Panc1 (cell line): ENCODE data around the gene ASPN. TPM values are rescaled to one million over a fixed set of nuclear protein-coding genes. Genes with fewer than 3 reads are reported as not detected.

Source experiments
- ATAC-seq: fragments of 200-7000 bp; cut with Tn5 transposase; 2 replicates; pipeline ENCODE4 v1.9.1; 2020; ENCODE audit warnings: mild to moderate bottlenecking, moderate library complexity
- BruUV-seq: library from RNA; stranded (reverse); fragments of 400-500 nt; replicated peaks from 2 replicates; lab custom pipeline; 2021; lab: Mats Ljungman, UMichigan
- CTCF ChIA-PET: fragments of 300-600 bp; sonication (Branson Sonifier 250); formaldehyde crosslinking; loops from one replicate; lab custom pipeline; 2022; ENCODE audit warnings: antibody characterized with exemption; lab: Charles Lee
- POLR2A ChIA-PET: fragments of 300-600 bp; sonication (Branson Sonifier 250); formaldehyde crosslinking; loops from one replicate; lab custom pipeline; 2022; ENCODE audit warnings: antibody characterized with exemption; lab: Charles Lee
- DNase-seq: peaks from one replicate; pipeline ENCODE4 v3.0.0-alpha.2; 2010; ENCODE audit warnings: low read depth, low spot score
- H3K27ac ChIP-seq: 2 replicates; pipeline ENCODE4 v1.5.1; 2011; ENCODE audit warnings: mild to moderate bottlenecking, low read length, inconsistent platforms
- H3K27me3 ChIP-seq: fragments of 200-500 bp; sonication (Bioruptor generic); 2 replicates; pipeline ENCODE4 v1.6.0; 2014; ENCODE audit warnings: low read length, inconsistent platforms; ENCODE audit not compliant: control insufficient read depth, insufficient read depth
- H3K36me3 ChIP-seq: fragments of 200-500 bp; sonication (Bioruptor generic); 2 replicates; pipeline ENCODE4 v1.5.1; 2014; ENCODE audit warnings: inconsistent platforms, mild to moderate bottlenecking, low read length, moderate library complexity; ENCODE audit not compliant: control insufficient read depth, insufficient read depth
- H3K4me1 ChIP-seq: 2 replicates; pipeline ENCODE4 v1.5.1; 2011; ENCODE audit warnings: inconsistent platforms, mild to moderate bottlenecking, low read length, moderate library complexity; ENCODE audit not compliant: control insufficient read depth, insufficient read depth
- H3K4me3 ChIP-seq, 2 experiments: 2 replicates each; pipeline ENCODE4 v1.5.1; 2011 to 2012; ENCODE audit warnings: low read depth in 2 of 2, low read length in 2 of 2, mild to moderate bottlenecking in 2 of 2, inconsistent platforms in 1 of 2, moderate library complexity in 1 of 2
- H3K9me3 ChIP-seq: fragments of 200-500 bp; sonication (Bioruptor generic); 2 replicates; pipeline ENCODE4 v1.5.1; 2014; ENCODE audit warnings: low read depth, mild to moderate bottlenecking, inconsistent platforms, low read length, moderate library complexity; ENCODE audit not compliant: control insufficient read depth, insufficient read depth
- CTCF ChIP-seq: fragments of 450-650 bp; IDR thresholded peaks from 2 replicates; pipeline ENCODE4 v1.5.1; 2017; ENCODE audit warnings: mild to moderate bottlenecking
- POLR2AphosphoS5 ChIP-seq: IDR thresholded peaks from 2 replicates; pipeline ENCODE4 v1.6.1; 2012; ENCODE audit warnings: mild to moderate bottlenecking, low read depth, low read length, moderate library complexity
- REST ChIP-seq, 2 experiments: IDR thresholded peaks; 2 replicates each; pipeline ENCODE4 v1.6.1; 2011 to 2012; ENCODE audit warnings: low read depth in 2 of 2, control low read depth in 1 of 2, low read length in 1 of 2, mild to moderate bottlenecking in 1 of 2, moderate library complexity in 1 of 2; ENCODE audit not compliant: insufficient read depth in 1 of 2
- SIN3A ChIP-seq: IDR thresholded peaks from 2 replicates; pipeline ENCODE4 v1.6.1; 2012; ENCODE audit warnings: low read depth, mild to moderate bottlenecking, low read length, moderate library complexity, borderline replicate concordance; ENCODE audit not compliant: insufficient read depth
- TCF7L2 ChIP-seq: IDR thresholded peaks from 2 replicates; pipeline ENCODE4 v1.6.1; 2011; ENCODE audit warnings: mild to moderate bottlenecking, low read depth, low read length, inconsistent platforms
- in situ Hi-C: cut with HindIII; loops from 2 replicates; pipeline ENCODE4 v1.10.0; 2016; ENCODE audit warnings: low sequenced_read_pairs, low pct_unique_long_range_greater_than_20kb
- intact Hi-C: fragments of 100-400 bp; cut with micrococcal nuclease; formaldehyde crosslinking; loops from one replicate; pipeline ENCODE4 v1.10.0; 2022; ENCODE audit not compliant: unreplicated experiment
- total RNA-seq: library from RNA; stranded (reverse); gene quantifications from one replicate; pipeline ENCODE4 v1.2.1, GENCODE V29; 2021; ENCODE audit not compliant: unreplicated experiment

ASPN gene
- total RNA-seq, 1 experiment from 2014 or later = not detected

- in situ Hi-C loops (no loop called here), intact Hi-C loops (no loop called here)
- Histone ChIP-seq H3K27me3 (no peaks in the 10 kb centered on the region), H3K27ac (no peak overlapping the region), H3K4me3 (no peak overlapping the region), H3K9me3 (no peaks in the 10 kb centered on the region), H3K36me3 (no peaks in the 10 kb centered on the region), H3K4me1 (no peaks in the 10 kb centered on the region)
- DNase-seq = no peak
- POLR2A ChIA-PET = no interaction called here
- CTCF ChIA-PET = no interaction called here
- no peak for TF ChIP-seq REST (IDR thresholded peaks at IDR 0.05; ENCODE audit: insufficient read depth in 1 of 2, low read depth in 2 of 2, low read length in 1 of 2)
- TF ChIP-seq CTCF = no peak
- TF ChIP-seq POLR2AphosphoS5 = no peak
- no peak for TF ChIP-seq TCF7L2
- TF ChIP-seq SIN3A = no peak
- BruUV-seq = no TSS peak
- no peak for ATAC-seq
These were observed 5.3 kb downstream of the ASPN start for GRCh38 chr9:92476962-92477361.

DNA sequence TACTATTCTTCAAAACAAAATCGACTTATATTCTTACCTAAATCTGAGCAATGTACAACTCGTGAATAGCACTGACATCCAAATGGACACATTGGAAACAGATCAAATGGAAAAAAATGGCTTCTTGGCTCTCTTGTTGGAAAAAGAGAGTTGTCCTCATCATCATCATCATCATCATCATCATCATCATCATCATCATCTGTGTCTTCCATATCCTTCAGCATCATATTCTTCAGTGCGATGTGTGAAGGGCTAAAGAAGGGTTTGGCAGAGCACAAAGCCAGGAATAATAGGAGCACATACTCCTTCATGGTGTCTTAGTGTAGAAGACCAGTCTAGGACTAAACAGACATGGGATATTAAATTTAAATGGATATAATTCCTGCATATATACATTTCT lies 7.7 kb downstream of the ASPN start:
- H3K27ac ChIP-seq = no peak overlapping the region
- ATAC-seq = no peak
- no peaks in the 10 kb centered on the region for H3K36me3 ChIP-seq
- POLR2A ChIA-PET = no interaction called here
- no TSS peak for BruUV-seq
- TF ChIP-seq POLR2AphosphoS5 = no peak
- TF ChIP-seq SIN3A = no peak
- H3K4me3 ChIP-seq = no peak overlapping the region
- no peaks in the 10 kb centered on the region for H3K4me1 ChIP-seq
- in situ Hi-C loops = no loop called here
- H3K9me3 ChIP-seq = no peaks in the 10 kb centered on the region
- intact Hi-C loops = no loop called here
- CTCF ChIA-PET = no interaction called here
- DNase-seq = no peak
- H3K27me3 ChIP-seq = no peaks in the 10 kb centered on the region

GRCh38 chr9:92468206-92468605 lies 14.1 kb downstream of the ASPN start:
- Histone ChIP-seq H3K27me3 (no peaks in the 10 kb centered on the region), H3K9me3 (no peaks in the 10 kb centered on the region), H3K27ac (no peak overlapping the region), H3K4me1 (no peaks in the 10 kb centered on the region), H3K36me3 (no peaks in the 10 kb centered on the region), H3K4me3 (no peak overlapping the region)
- intact Hi-C loops (no loop called here), in situ Hi-C loops (no loop called here)
- ATAC-seq = no peak
- BruUV-seq = no TSS peak
- POLR2A ChIA-PET = no interaction called here
- no peak for TF ChIP-seq SIN3A
- TF ChIP-seq TCF7L2 = no peak
- TF ChIP-seq REST (IDR thresholded peaks at IDR 0.05; ENCODE audit: insufficient read depth in 1 of 2, low read depth in 2 of 2, low read length in 1 of 2) = no peak
- no peak for TF ChIP-seq POLR2AphosphoS5
- TF ChIP-seq CTCF = no peak
- DNase-seq = no peak
- CTCF ChIA-PET = no interaction called here
